Ishikawa (cell line): ENCODE measurements around the gene ZFAND3.

Source experiments
- CREB1 ChIP-seq: IDR thresholded peaks from 2 replicates; pipeline ENCODE4 v1.6.1; 2012; ENCODE audit warnings: low read depth
- TAF1 ChIP-seq: IDR thresholded peaks from 2 replicates; pipeline ENCODE4 v1.6.1; 2012; ENCODE audit warnings: low read depth, mild to moderate bottlenecking
- TEAD4 ChIP-seq: IDR thresholded peaks from 2 replicates; pipeline ENCODE4 v1.6.1; 2012
- YY1 ChIP-seq: IDR thresholded peaks from 2 replicates; pipeline ENCODE4 v1.6.1; 2012; ENCODE audit warnings: low read depth

- TF ChIP-seq TAF1 (no peak), YY1 (no peak), TEAD4 (no peak), CREB1 (no peak)
Measured at GRCh38 chr6:37928217-37928616, 108.7 kb downstream of the ZFAND3 start.
